K562 (cell line): ENCODE results near the gene KCNN3. TPM values are rescaled to one million over a fixed set of nuclear protein-coding genes. Genes with fewer than 3 reads are reported as not detected.

ENCODE experiments used
- CBX3 ChIP-seq, 2 experiments: IDR thresholded peaks; 1 replicate in 1 of 2; 2 replicates in 1 of 2; pipeline ENCODE4 v1.6.1; 2012; ENCODE audit warnings: inconsistent platforms in 2 of 2, low read length in 2 of 2, borderline replicate concordance in 1 of 2, control low read depth in 1 of 2
- CBX8 ChIP-seq: fragments of 200-600 bp; sonication (generic); IDR thresholded peaks from 2 replicates; pipeline ENCODE4 v1.6.1; 2012; ENCODE audit warnings: borderline replicate concordance, mixed run types, low read depth, mild to moderate bottlenecking, moderate library complexity, mixed read lengths, low read length, control low read depth, inconsistent platforms; ENCODE audit not compliant: poor library complexity, severe bottlenecking; ENCODE audit errors: extremely low read depth
- CHCHD3 ChIP-seq: fragments of 250-450 bp; sonication (Bioruptor Pico); IDR thresholded peaks from 2 replicates; pipeline ENCODE4 v2.1.2; 2022; ENCODE audit warnings: mild to moderate bottlenecking
- CTCFL ChIP-seq: IDR thresholded peaks from 2 replicates; pipeline ENCODE4 v1.6.1; 2011; ENCODE audit warnings: borderline replicate concordance, low read depth, mild to moderate bottlenecking, moderate library complexity, low read length; ENCODE audit not compliant: insufficient read depth, poor library complexity, severe bottlenecking
- E2F5 ChIP-seq: sonication (generic); formaldehyde crosslinking; IDR thresholded peaks from 2 replicates; pipeline ENCODE4 v1.8.0; 2022; ENCODE audit warnings: mild to moderate bottlenecking, missing genetic modification reagents
- EP400 ChIP-seq: fragments of 450-650 bp; IDR thresholded peaks from 2 replicates; pipeline ENCODE4 v1.6.1; 2017; ENCODE audit warnings: antibody characterized with exemption, mild to moderate bottlenecking, moderate library complexity
- FUS ChIP-seq: fragments of 200-400 bp; formaldehyde crosslinking; optimal IDR thresholded peaks from 2 replicates; pipeline ENCODE3; 2017; ENCODE audit warnings: low read depth, low read length
- GATAD2B ChIP-seq: fragments of 450-650 bp; IDR thresholded peaks from 2 replicates; pipeline ENCODE4 v1.6.1; 2017; ENCODE audit warnings: mild to moderate bottlenecking, borderline replicate concordance
- HMGN3 ChIP-seq: IDR thresholded peaks from 2 replicates; pipeline ENCODE4 v1.6.1; 2011; ENCODE audit warnings: borderline replicate concordance, low read depth, mild to moderate bottlenecking, mixed read lengths, low read length; ENCODE audit not compliant: insufficient read length; ENCODE audit errors: extremely low read depth
- KDM1A ChIP-seq, 2 experiments: fragments of 450-650 bp; IDR thresholded peaks; 2 replicates each; pipeline ENCODE4 v1.6.1; 2016; ENCODE audit warnings: mild to moderate bottlenecking in 2 of 2
- KHSRP ChIP-seq: fragments of 450-650 bp; IDR thresholded peaks from 2 replicates; pipeline ENCODE4 v1.6.1; 2017
- MAFF ChIP-seq: IDR thresholded peaks from 2 replicates; pipeline ENCODE4 v1.6.1; 2012; ENCODE audit warnings: low read length, improper control_type of control experiment
- MCM3 ChIP-seq: fragments of 450-650 bp; IDR thresholded peaks from 2 replicates; pipeline ENCODE4 v1.6.1; 2016
- MED1 ChIP-seq: sonication (generic); formaldehyde crosslinking; IDR thresholded peaks from 2 replicates; pipeline ENCODE4 v1.8.1; 2023; ENCODE audit warnings: missing genetic modification reagents, borderline replicate concordance
- NFXL1 ChIP-seq: fragments of 450-650 bp; formaldehyde crosslinking; IDR thresholded peaks from 2 replicates; pipeline ENCODE4 v1.4.0; 2021; ENCODE audit warnings: mild to moderate bottlenecking
- POLR3G ChIP-seq: IDR thresholded peaks from 2 replicates; pipeline ENCODE4 v1.6.1; 2011; ENCODE audit not compliant: insufficient read length, insufficient replicate concordance; ENCODE audit errors: extremely low read depth
- RBM34 ChIP-seq: fragments of 200-400 bp; formaldehyde crosslinking; IDR thresholded peaks from 2 replicates; pipeline ENCODE4 v1.6.1; 2018; ENCODE audit warnings: low read length, borderline replicate concordance; ENCODE audit not compliant: insufficient read depth
- RBM39 ChIP-seq: fragments of 200-400 bp; formaldehyde crosslinking; optimal IDR thresholded peaks from 2 replicates; pipeline ENCODE3; 2018; ENCODE audit warnings: low read depth, low read length
- TRIM28 ChIP-seq: fragments of 450-650 bp; IDR thresholded peaks from 2 replicates; pipeline ENCODE4 v1.6.1; 2017
- U2AF1 ChIP-seq: fragments of 200-400 bp; formaldehyde crosslinking; optimal IDR thresholded peaks from 2 replicates; pipeline ENCODE3; 2017; ENCODE audit warnings: mild to moderate bottlenecking, low read depth, low read length, moderate library complexity
- ZBTB17 ChIP-seq: fragments of 450-650 bp; formaldehyde crosslinking; IDR thresholded peaks from 2 replicates; pipeline ENCODE4 v1.4.0; 2020; ENCODE audit warnings: mild to moderate bottlenecking
- ZFX ChIP-seq: sonication (generic); formaldehyde crosslinking; IDR thresholded peaks from 2 replicates; pipeline ENCODE4 v1.8.0; 2022; ENCODE audit warnings: mild to moderate bottlenecking, missing genetic modification reagents, moderate library complexity
- ZNF121 ChIP-seq: sonication (generic); formaldehyde crosslinking; conservative IDR thresholded peaks from 2 replicates; pipeline ENCODE4 v1.8.0; 2022; ENCODE audit warnings: missing genetic modification reagents
- ZNF140 ChIP-seq: fragments of 250-450 bp; sonication (Bioruptor Pico); IDR thresholded peaks from 2 replicates; pipeline ENCODE4 v1.8.0; 2021; ENCODE audit warnings: moderate library complexity, mild to moderate bottlenecking, inconsistent platforms
- ZNF23 ChIP-seq: fragments of 250-450 bp; sonication (Bioruptor Pico); IDR thresholded peaks from 2 replicates; pipeline ENCODE4 v1.4.0; 2020; ENCODE audit warnings: mild to moderate bottlenecking
- ZNF384 ChIP-seq: IDR thresholded peaks from 2 replicates; pipeline ENCODE4 v1.6.1; 2012; ENCODE audit warnings: low read depth, low read length, improper control_type of control experiment
- polyA plus RNA-seq, 8 experiments: library from polyadenylated mRNA; depleted of rRNA in 4 of 8; stranded (reverse) in 5 of 8; unstranded in 3 of 8; fragments of >200 nt; fragmentation: Nextera tagmentation in 2 of 8; fragmentation: Illumina TruSeq in 1 of 8; extraction: Ambion mirVana in 2 of 8; extraction: Trizol in 1 of 8; gene quantifications; 2 replicates each; pipeline versions ENCODE4 v1.2.1 to v1.2.3, GENCODE V29; 2011 to 2014; ENCODE audit warnings: inconsistent platforms in 1 of 8, missing spikeins in 1 of 8
- total RNA-seq, 7 experiments: library from RNA; depleted of rRNA in 6 of 7; stranded (reverse); fragments of >200 nt in 6 of 7; fragmentation: Illumina TruSeq in 2 of 7; extraction: Trizol in 2 of 7; gene quantifications; 2 replicates each; pipeline versions ENCODE4 v1.2.1 to v1.2.3, GENCODE V29; 2011 to 2021; ENCODE audit warnings: low replicate concordance in 1 of 7
- TF ChIP-seq, protein P1 (sequence below): sonication (generic); formaldehyde crosslinking; IDR thresholded peaks from 2 replicates; pipeline ENCODE4 v1.8.1; 2023; ENCODE audit warnings: mild to moderate bottlenecking, missing genetic modification reagents

Gene KCNN3
- total and polyA plus RNA-seq, 9 of the 15 experiments (the other 6 are each of a cell fraction or from before 2014, with no cell fraction given) = 0.02 to 0.03 TPM; not detected in 7

GRCh38 chr1:154760469-154760933 is 109.6 kb downstream of the KCNN3 start (continued):
- TF ChIP-seq CBX8 = no peak
- TF ChIP-seq ZBTB17 = no peak
- no peak for TF ChIP-seq ZNF121 (CRISPR knock-in tag)
- no peak for TF ChIP-seq GATAD2B
- no peak for TF ChIP-seq TRIM28
- no peak for TF ChIP-seq POLR3G
- no peak for TF ChIP-seq MED1 (CRISPR knock-in tag)
- TF ChIP-seq KDM1A (IDR thresholded peaks at IDR 0.05) = no peak
- TF ChIP-seq FUS = peak; percentile 31
- no peak for TF ChIP-seq KHSRP
- TF ChIP-seq ZNF140 (CRISPR knock-in tag) = no peak
- TF ChIP-seq ZFX = peak; percentile 19; the same call in 1 of the 2 replicates
- no peak for TF ChIP-seq RBM39
- TF ChIP-seq ZNF384 = no peak
- TF ChIP-seq E2F5 (CRISPR knock-in tag) = no peak
- TF ChIP-seq EP400 = no peak
- TF ChIP-seq MCM3 = no peak
- TF ChIP-seq, protein P1, sequence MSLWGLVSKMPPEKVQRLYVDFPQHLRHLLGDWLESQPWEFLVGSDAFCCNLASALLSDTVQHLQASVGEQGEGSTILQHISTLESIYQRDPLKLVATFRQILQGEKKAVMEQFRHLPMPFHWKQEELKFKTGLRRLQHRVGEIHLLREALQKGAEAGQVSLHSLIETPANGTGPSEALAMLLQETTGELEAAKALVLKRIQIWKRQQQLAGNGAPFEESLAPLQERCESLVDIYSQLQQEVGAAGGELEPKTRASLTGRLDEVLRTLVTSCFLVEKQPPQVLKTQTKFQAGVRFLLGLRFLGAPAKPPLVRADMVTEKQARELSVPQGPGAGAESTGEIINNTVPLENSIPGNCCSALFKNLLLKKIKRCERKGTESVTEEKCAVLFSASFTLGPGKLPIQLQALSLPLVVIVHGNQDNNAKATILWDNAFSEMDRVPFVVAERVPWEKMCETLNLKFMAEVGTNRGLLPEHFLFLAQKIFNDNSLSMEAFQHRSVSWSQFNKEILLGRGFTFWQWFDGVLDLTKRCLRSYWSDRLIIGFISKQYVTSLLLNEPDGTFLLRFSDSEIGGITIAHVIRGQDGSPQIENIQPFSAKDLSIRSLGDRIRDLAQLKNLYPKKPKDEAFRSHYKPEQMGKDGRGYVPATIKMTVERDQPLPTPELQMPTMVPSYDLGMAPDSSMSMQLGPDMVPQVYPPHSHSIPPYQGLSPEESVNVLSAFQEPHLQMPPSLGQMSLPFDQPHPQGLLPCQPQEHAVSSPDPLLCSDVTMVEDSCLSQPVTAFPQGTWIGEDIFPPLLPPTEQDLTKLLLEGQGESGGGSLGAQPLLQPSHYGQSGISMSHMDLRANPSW (CRISPR knock-in tag) = no peak
- no peak for TF ChIP-seq MAFF
- no peak for TF ChIP-seq CBX3 (IDR thresholded peaks at IDR 0.05; ENCODE audit: borderline replicate concordance in 1 of 2, low read length in 2 of 2)
- no peak for TF ChIP-seq RBM34
- TF ChIP-seq CHCHD3 (CRISPR knock-in tag) = no peak
- TF ChIP-seq NFXL1 (CRISPR knock-in tag) = no peak
- peak; percentile 94 for TF ChIP-seq CTCFL
- TF ChIP-seq U2AF1 = no peak
- no peak for TF ChIP-seq ZNF23 (CRISPR knock-in tag)
- TF ChIP-seq HMGN3 = peak; percentile 63
